Stomach (tissue), 9 donors: ENCODE measurements around the gene SUMO1. TPM values are rescaled to one million over a fixed set of nuclear protein-coding genes. Genes with fewer than 3 reads are reported as not detected.

Source experiments
- DNase-seq, 2 donors: peaks; one replicate each; pipeline versions ENCODE4 v3.0.0 to v3.0.0-alpha.2; 2013 to 2019
- H3K27ac ChIP-seq, 5 donors: fragments of 200-600 bp in 4 of 5; sonication (generic) in 4 of 5; one replicate each; pipeline ENCODE4 v1.5.1; 2013 to 2019; ENCODE audit warnings: mild to moderate bottlenecking in 1 of 5, moderate library complexity in 1 of 5
- H3K27me3 ChIP-seq, 3 donors: fragments of 200-600 bp; sonication (generic); one replicate each; pipeline ENCODE4 v1.5.1; 2017 to 2019; ENCODE audit warnings: mixed run types in 1 of 3
- H3K36me3 ChIP-seq, 4 donors: fragments of 200-600 bp; sonication (generic); 1 replicate in 3 of 4; 2 replicates in 1 of 4; pipeline ENCODE4 v1.5.1; 2016 to 2019
- H3K4me1 ChIP-seq, 4 donors: fragments of 200-600 bp; sonication (generic); one replicate each; pipeline ENCODE4 v1.5.1; 2016 to 2019
- H3K4me3 ChIP-seq, 4 donors: fragments of 200-600 bp; sonication (generic) in 3 of 4; one replicate each; pipeline ENCODE4 v1.5.1; 2016 to 2019; ENCODE audit warnings: mild to moderate bottlenecking in 1 of 4
- H3K9me3 ChIP-seq, 4 donors: fragments of 200-600 bp; sonication (generic); one replicate each; pipeline ENCODE4 v1.5.1; 2016 to 2019
- CTCF ChIP-seq, 7 experiments: fragments of 450-650 bp in 4 of 7; fragments of 200-600 bp in 3 of 7; sonication (generic) in 3 of 7; IDR thresholded peaks; one replicate each; pipeline ENCODE4 v1.5.1; 2016 to 2019; ENCODE audit warnings: antibody characterized with exemption in 7 of 7, control low read depth in 2 of 7, mild to moderate bottlenecking in 1 of 7
- EP300 ChIP-seq: sonication (generic); formaldehyde crosslinking; IDR thresholded peaks from one replicate; pipeline ENCODE4 v1.6.1; 2017; ENCODE audit warnings: antibody characterized with exemption
- POLR2A ChIP-seq, 4 donors: fragments of 450-650 bp; IDR thresholded peaks; one replicate each; pipeline ENCODE4 v1.6.1; 2016; ENCODE audit warnings: antibody characterized with exemption in 4 of 4, control low read depth in 2 of 4, mild to moderate bottlenecking in 1 of 4, moderate library complexity in 1 of 4
- POLR2AphosphoS5 ChIP-seq, 3 donors: sonication (generic); formaldehyde crosslinking; IDR thresholded peaks; one replicate each; pipeline ENCODE4 v1.6.1; 2016; ENCODE audit warnings: antibody characterized with exemption in 3 of 3
- WGBS, 5 donors: extraction: QIAGEN DNeasy Blood & Tissue Kit in 3 of 5; methylation state at CpG; one replicate each; pipeline versions ENCODE4 v1.1.5 to v1.1.7; 2013 to 2018; 5-methylcytosine and 5-hydroxymethylcytosine counted together
- intact Hi-C: fragments of 100-400 bp; cut with DNase I; formaldehyde crosslinking; loops from one replicate; pipeline ENCODE4 v1.15.1; 2023; ENCODE audit warnings: low total_unique reads
- polyA plus RNA-seq, 3 donors: library from polyadenylated mRNA; stranded (reverse); fragments of 200-250 nt; gene quantifications; one replicate each; pipeline ENCODE4 v1.2.3, GENCODE V29; 2013
- small RNA-seq, 4 donors: library from RNA; depleted of rRNA; stranded (forward); fragments of <200 nt; gene quantifications; one replicate each; pipeline ENCODE3, GENCODE V24; 2016
- total RNA-seq, 5 donors: library from RNA; depleted of rRNA; stranded (reverse); fragments of >200 nt; gene quantifications; one replicate each; pipeline versions ENCODE4 v1.1.0 to v1.2.3, GENCODE V29; 2014 to 2016
- donor health status: healthy with polysubstance abuse.
- donor health status: Bipolar disorder and iron deficiency.
- donor health status: healthy.

The SUMO1 gene
- total and polyA plus RNA-seq, 8 donors: 17.8 to 118 (median 64.3) TPM

GRCh38 chr2:202158796-202159195 is 79.6 kb downstream of the SUMO1 start:
- 43 to 57% (median 49%) methylated on average over 5 of the region's 5 CpGs for WGBS, 5 donors
- TF ChIP-seq POLR2A (IDR thresholded peaks at IDR 0.05) (no peak), CTCF (IDR thresholded peaks at IDR 0.05) (no peak), EP300 (no peak), POLR2AphosphoS5 (IDR thresholded peaks at IDR 0.05) (no peak)
- no peaks in the 10 kb centered on the region for H3K9me3 ChIP-seq
- DNase-seq: peak in 1 of 2 donors; percentile 66
- no peak overlapping the region for H3K27ac ChIP-seq
- H3K4me3 ChIP-seq: no peak overlapping the region
- H3K27me3 ChIP-seq: no peaks in the 10 kb centered on the region
- H3K4me1 ChIP-seq: peaks cover 0 to 8% (median 0%) of the 10 kb centered on the region in 4 donors
- intact Hi-C loops: no loop called here
- no peaks in the 10 kb centered on the region for H3K36me3 ChIP-seq

- no peaks in the 10 kb centered on the region for H3K36me3 ChIP-seq
- H3K9me3 ChIP-seq: no peaks in the 10 kb centered on the region
- no peak for DNase-seq
- H3K4me1 ChIP-seq: peaks cover 0 to 8% (median 0%) of the 10 kb centered on the region in 4 donors
- intact Hi-C loops: no loop called here
- 71 to 81% (median 74%) methylated on average over 4 of the region's 4 CpGs for WGBS, 5 donors
- no peaks in the 10 kb centered on the region for H3K27me3 ChIP-seq
- H3K4me3 ChIP-seq: no peak overlapping the region
- no peak for TF ChIP-seq POLR2A (IDR thresholded peaks at IDR 0.05)
- no peak for TF ChIP-seq POLR2AphosphoS5 (IDR thresholded peaks at IDR 0.05)
- no peak for TF ChIP-seq EP300
- TF ChIP-seq CTCF (IDR thresholded peaks at IDR 0.05): no peak
- no peak overlapping the region for H3K27ac ChIP-seq
These were observed 81.0 kb downstream of the SUMO1 start for GRCh38 chr2:202157211-202157990.

Small RNA genes lying within 50 kb of the gene (small RNA-seq; reads per million reads assigned to genes)
- gene AC079354.2 (0 reads per million in 4 donors), gene RF00575 (0 reads per million in 4 donors), gene SNORD70 (81.4 to 378 (median 238) reads per million in 4 donors)

Other genes with a start within 250 kb of the SUMO1 start
- 10 to 100 TPM in 1 of 5 donors, 1 to 10 TPM in 4; 4.1 to 20.9 (median 7.8) TPM for gene FZD7, start 204.7 kb downstream of the SUMO1 start, total RNA-seq
- gene FZD7, start 204.7 kb downstream of the SUMO1 start, polyA plus RNA-seq: 1 to 10 TPM; 1.7 to 4.6 (median 3.5) TPM
- gene KIAA2012, start 165.3 kb downstream of the SUMO1 start, total RNA-seq: under 1 TPM in 1 of 5 donors, not detected in 4; 0.18 TPM
- under 1 TPM in 1 of 3 donors, not detected in 2; 0.03 TPM for gene KIAA2012, start 165.3 kb downstream of the SUMO1 start, polyA plus RNA-seq
- gene NOP58, start 27.2 kb upstream of the SUMO1 start, total RNA-seq: 100 to 1,000 TPM in 2 of 5 donors, 10 to 100 TPM in 3; 57.6 to 126 (median 78.0) TPM
- 100 to 1,000 TPM in 1 of 3 donors, 10 to 100 TPM in 2; 38.0 to 116 (median 69.7) TPM for gene NOP58, start 27.2 kb upstream of the SUMO1 start, polyA plus RNA-seq
- gene BMPR2, start 137.7 kb upstream of the SUMO1 start, total RNA-seq: 10 to 100 TPM in 4 of 5 donors, 1 to 10 TPM in 1; 9.6 to 48.3 (median 31.4) TPM
- 1 to 10 TPM; 2.8 to 5.6 (median 3.4) TPM for gene BMPR2, start 137.7 kb upstream of the SUMO1 start, polyA plus RNA-seq